Measurements from ENCODE around the gene ARHGAP26. TPM values are rescaled to one million over a fixed set of nuclear protein-coding genes. Genes with fewer than 3 reads are reported as not detected.

The ARHGAP26 gene
- total and polyA plus RNA-seq, 2 donors (not counting 1 experiment from before 2014, with no cell fraction given) = 4.1 to 6.8 TPM

- peaks cover 15% of the 10 kb centered on the region for H3K4me1 ChIP-seq (ENCODE audit: control insufficient read depth, extremely low read depth, insufficient read depth, low read length)
- H3K4me3 ChIP-seq (replicated peaks in 1 of 4; ENCODE audit: control extremely low read depth in 1 of 4, insufficient read depth in 1 of 4, low read depth in 3 of 4, low read length in 4 of 4) = no peak overlapping the region
- H2AFZ ChIP-seq (ENCODE audit: low read length) = no peak overlapping the region
- H3K9me3 ChIP-seq (ENCODE audit: control insufficient read depth, insufficient read depth, low read depth, low read length) = no peaks in the 10 kb centered on the region
- no peak overlapping the region for H3K9ac ChIP-seq (ENCODE audit: insufficient read depth, low read length)
- no peaks in the 10 kb centered on the region for H3K27me3 ChIP-seq (ENCODE audit: control insufficient read depth, insufficient read depth, low read length)
- TF ChIP-seq EZH2 (IDR thresholded peaks at IDR 0.05; ENCODE audit: low read length, missing control alignments) = no peak
- TF ChIP-seq CTCF (conservative IDR thresholded peaks at IDR 0.05 in 1 of 2, IDR thresholded peaks at IDR 0.05 in 1 of 2; ENCODE audit: low read depth in 1 of 2, low read length in 2 of 2) = no peak
- H4K20me1 ChIP-seq (ENCODE audit: control insufficient read depth, extremely low read depth, insufficient read depth, low read length) = no peaks in the 10 kb centered on the region
- no peak overlapping the region for H3K27ac ChIP-seq (ENCODE audit: insufficient read depth, low read length)
- no peak for DNase-seq (ENCODE audit: low read depth in 2 of 2)
- H3K4me2 ChIP-seq (ENCODE audit: extremely low read depth, insufficient read depth, low read length) = no peak overlapping the region
- no peaks in the 10 kb centered on the region for H3K79me2 ChIP-seq (ENCODE audit: control insufficient read depth, insufficient read depth, low read length)
- no peaks in the 10 kb centered on the region for H3K36me3 ChIP-seq (ENCODE audit: control insufficient read depth, insufficient read depth, low read length)
These were observed 113.9 kb downstream of the ARHGAP26 start for GRCh38 chr5:142884029-142884428.

GRCh38 chr5:142886211-142886610 lies 116.0 kb downstream of the ARHGAP26 start:
- no peaks in the 10 kb centered on the region for H3K79me2 ChIP-seq (ENCODE audit: control insufficient read depth, insufficient read depth, low read length)
- peak in 1 of 2 donors; percentile 64 for DNase-seq (ENCODE audit: low read depth in 2 of 2)
- no peak overlapping the region for H3K4me3 ChIP-seq (replicated peaks in 1 of 4; ENCODE audit: control extremely low read depth in 1 of 4, insufficient read depth in 1 of 4, low read depth in 3 of 4, low read length in 4 of 4)
- TF ChIP-seq CTCF (conservative IDR thresholded peaks at IDR 0.05 in 1 of 2, IDR thresholded peaks at IDR 0.05 in 1 of 2; ENCODE audit: low read depth in 1 of 2, low read length in 2 of 2) (no peak), EZH2 (IDR thresholded peaks at IDR 0.05; ENCODE audit: low read length, missing control alignments) (no peak)
- H3K27me3 ChIP-seq (ENCODE audit: control insufficient read depth, insufficient read depth, low read length) = no peaks in the 10 kb centered on the region
- H3K9ac ChIP-seq (ENCODE audit: insufficient read depth, low read length) = no peak overlapping the region
- no peak overlapping the region for H2AFZ ChIP-seq (ENCODE audit: low read length)
- H3K27ac ChIP-seq (ENCODE audit: insufficient read depth, low read length) = no peak overlapping the region
- H3K4me2 ChIP-seq (ENCODE audit: extremely low read depth, insufficient read depth, low read length) = peak overlapping the region; percentile 42
- no peaks in the 10 kb centered on the region for H3K36me3 ChIP-seq (ENCODE audit: control insufficient read depth, insufficient read depth, low read length)
- no peaks in the 10 kb centered on the region for H4K20me1 ChIP-seq (ENCODE audit: control insufficient read depth, extremely low read depth, insufficient read depth, low read length)
- H3K4me1 ChIP-seq (ENCODE audit: control insufficient read depth, extremely low read depth, insufficient read depth, low read length) = peaks cover 11% of the 10 kb centered on the region
- no peaks in the 10 kb centered on the region for H3K9me3 ChIP-seq (ENCODE audit: control insufficient read depth, insufficient read depth, low read depth, low read length)

GRCh38 chr5:142886956-142887355 lies 116.8 kb downstream of the ARHGAP26 start:
- no peaks in the 10 kb centered on the region for H3K9me3 ChIP-seq (ENCODE audit: control insufficient read depth, insufficient read depth, low read depth, low read length)
- no peak overlapping the region for H3K9ac ChIP-seq (ENCODE audit: insufficient read depth, low read length)
- H3K79me2 ChIP-seq (ENCODE audit: control insufficient read depth, insufficient read depth, low read length) = no peaks in the 10 kb centered on the region
- no peaks in the 10 kb centered on the region for H3K36me3 ChIP-seq (ENCODE audit: control insufficient read depth, insufficient read depth, low read length)
- H3K4me2 ChIP-seq (ENCODE audit: extremely low read depth, insufficient read depth, low read length) = no peak overlapping the region
- H4K20me1 ChIP-seq (ENCODE audit: control insufficient read depth, extremely low read depth, insufficient read depth, low read length) = no peaks in the 10 kb centered on the region
- no peak for DNase-seq (ENCODE audit: low read depth in 2 of 2)
- H3K4me1 ChIP-seq (ENCODE audit: control insufficient read depth, extremely low read depth, insufficient read depth, low read length) = peaks cover 6% of the 10 kb centered on the region
- TF ChIP-seq CTCF (conservative IDR thresholded peaks at IDR 0.05 in 1 of 2, IDR thresholded peaks at IDR 0.05 in 1 of 2; ENCODE audit: low read depth in 1 of 2, low read length in 2 of 2) (no peak), EZH2 (IDR thresholded peaks at IDR 0.05; ENCODE audit: low read length, missing control alignments) (no peak)
- H3K27ac ChIP-seq (ENCODE audit: insufficient read depth, low read length) = no peak overlapping the region
- no peak overlapping the region for H3K4me3 ChIP-seq (replicated peaks in 1 of 4; ENCODE audit: control extremely low read depth in 1 of 4, insufficient read depth in 1 of 4, low read depth in 3 of 4, low read length in 4 of 4)
- no peak overlapping the region for H2AFZ ChIP-seq (ENCODE audit: low read length)
- H3K27me3 ChIP-seq (ENCODE audit: control insufficient read depth, insufficient read depth, low read length) = no peaks in the 10 kb centered on the region
